GM12878 (cell line): ENCODE data around the gene RNF150. TPM values are rescaled to one million over a fixed set of nuclear protein-coding genes. Genes with fewer than 3 reads are reported as not detected.

ENCODE experiments used
- ATAC-seq: fragments of 200-7000 bp; cut with Tn5 transposase; 3 replicates; pipeline ENCODE4 v1.9.1; 2020; ENCODE audit warnings: mild to moderate bottlenecking, moderate library complexity
- BruUV-seq: library from RNA; stranded (reverse); fragments of 400-500 nt; replicated peaks from 2 replicates; lab custom pipeline; 2021; lab: Mats Ljungman, UMichigan
- CTCF ChIA-PET: fragments of 300-600 bp; sonication (Branson Sonifier 250); formaldehyde crosslinking; extraction: SDS; loops from one replicate; lab custom pipeline; 2021; ENCODE audit warnings: inconsistent platforms; lab: Yijun Ruan, JAX
- POLR2A ChIA-PET: fragments of 350-600 bp; formaldehyde crosslinking; extraction: SDS; loops from one replicate; lab custom pipeline; 2021; ENCODE audit warnings: inconsistent platforms; lab: Charles Lee
- RAD21 ChIA-PET: fragments of 300-600 bp; sonication (Branson Sonifier 250); formaldehyde crosslinking; loops from one replicate; lab custom pipeline; 2023; ENCODE audit warnings: antibody characterized with exemption; ENCODE audit not compliant: unreplicated experiment; lab: Charles Lee
- SMC1A ChIA-PET: fragments of 300-600 bp; sonication (Branson Sonifier 250); formaldehyde crosslinking; loops from one replicate; lab custom pipeline; 2023; ENCODE audit not compliant: unreplicated experiment, uncharacterized antibody; lab: Charles Lee
- DNase-seq: peaks from one replicate; pipeline ENCODE4 v3.0.0-alpha.2; 2011; ENCODE audit warnings: low read depth, low spot score
- FAIRE-seq: peaks from 3 replicates; lab custom pipeline; 2011; peaks lifted over from hg19 to GRCh38; lab: Jason Lieb, UNC
- H2AFZ ChIP-seq: 2 replicates; pipeline ENCODE4 v1.6.0; 2011; ENCODE audit warnings: low read depth, low read length, control low read depth; ENCODE audit not compliant: control insufficient read depth
- H3K27ac ChIP-seq: 2 replicates; pipeline ENCODE4 v1.5.1; 2011; ENCODE audit warnings: control low read depth; ENCODE audit not compliant: control insufficient read depth, insufficient read depth
- H3K27me3 ChIP-seq, 2 experiments: replicated peaks in 1 of 2; 2 replicates each; pipeline versions ENCODE4 v1.6.0 to v1.6.1; 2011; ENCODE audit warnings: low read length in 1 of 2; ENCODE audit not compliant: control insufficient read depth in 2 of 2, insufficient read depth in 2 of 2
- H3K36me3 ChIP-seq, 2 experiments: 2 replicates each; pipeline ENCODE4 v1.5.1; 2011; ENCODE audit warnings: low read length in 1 of 2; ENCODE audit not compliant: control insufficient read depth in 2 of 2, insufficient read depth in 2 of 2
- H3K4me1 ChIP-seq: 2 replicates; pipeline ENCODE4 v1.6.1; 2011; ENCODE audit warnings: mild to moderate bottlenecking, low read length, moderate library complexity, mixed read lengths; ENCODE audit not compliant: control insufficient read depth, insufficient read depth
- H3K4me2 ChIP-seq: 2 replicates; pipeline ENCODE4 v1.6.0; 2011; ENCODE audit warnings: control low read depth; ENCODE audit not compliant: control insufficient read depth, insufficient read depth
- H3K4me3 ChIP-seq: fragments of 200-600 bp; sonication (generic); 2 replicates; pipeline ENCODE4 v1.5.1; 2016
- H3K79me2 ChIP-seq: 2 replicates; pipeline ENCODE4 v1.6.0; 2011; ENCODE audit warnings: low read length; ENCODE audit not compliant: control insufficient read depth, insufficient read depth
- H3K9ac ChIP-seq: 2 replicates; pipeline ENCODE4 v1.8.0; 2011; ENCODE audit warnings: low read length, control low read depth, mixed read lengths; ENCODE audit not compliant: control insufficient read depth, insufficient read depth
- H3K9me3 ChIP-seq: replicated peaks from 3 replicates; pipeline ENCODE4 v1.5.1; 2011; ENCODE audit warnings: mild to moderate bottlenecking, low read length; ENCODE audit not compliant: control insufficient read depth, insufficient read depth
- H4K20me1 ChIP-seq: 2 replicates; pipeline ENCODE4 v1.6.0; 2011; ENCODE audit not compliant: control insufficient read depth, insufficient read depth
- ATF7 ChIP-seq: fragments of 450-650 bp; IDR thresholded peaks from 2 replicates; pipeline ENCODE4 v1.6.1; 2016; ENCODE audit warnings: low read depth, mild to moderate bottlenecking
- HCFC1 ChIP-seq: fragments of 150-350 bp; IDR thresholded peaks from 2 replicates; pipeline ENCODE4 v1.6.1; 2014; ENCODE audit warnings: low read length
- KLF5 ChIP-seq: fragments of 450-650 bp; IDR thresholded peaks from 2 replicates; pipeline ENCODE4 v1.6.1; 2014; ENCODE audit warnings: mild to moderate bottlenecking; ENCODE audit not compliant: partially characterized antibody
- SRF ChIP-seq, 2 experiments: IDR thresholded peaks; 2 replicates each; pipeline ENCODE4 v1.6.1; 2011; ENCODE audit warnings: low read depth in 2 of 2, low read length in 2 of 2, mild to moderate bottlenecking in 1 of 2, moderate library complexity in 1 of 2
- whole genome bisulfite sequencing: methylation state at CpG from one replicate; pipeline ENCODE4 v1.1.6; 2016; ENCODE audit warnings: low lambda C conversion rate; ENCODE audit not compliant: insufficient replicate concordance, insufficient coverage; ENCODE audit errors: missing lambda C conversion rate; 5-methylcytosine and 5-hydroxymethylcytosine counted together
- in situ Hi-C: fragments of 300-500 bp; cut with MboI; formaldehyde crosslinking; loops from 9 replicates; pipeline ENCODE4 v1.14.3; 2018; ENCODE audit warnings: mixed read lengths
- intact Hi-C: fragments of 100-400 bp; cut with micrococcal nuclease; formaldehyde crosslinking; loops from one replicate; pipeline ENCODE4 v1.14.2; 2022; ENCODE audit not compliant: unreplicated experiment
- polyA plus RNA-seq, 11 experiments: library from polyadenylated mRNA; depleted of rRNA in 4 of 11; unstranded in 6 of 11; stranded (reverse) in 5 of 11; fragments of >200 nt; fragmentation: Nextera tagmentation in 4 of 11; fragmentation: Illumina TruSeq in 1 of 11; extraction: Ambion mirVana in 4 of 11; extraction: Trizol in 1 of 11; gene quantifications; 1 replicate in 1 of 11; 2 replicates in 10 of 11; pipeline versions ENCODE4 v1.2.1 to v1.2.3, GENCODE V29; 2011 to 2016; ENCODE audit warnings: inconsistent platforms in 2 of 11, missing spikeins in 2 of 11, low read depth in 1 of 11
- total RNA-seq, 4 experiments: library from RNA; depleted of rRNA in 3 of 4; stranded (reverse); fragments of >200 nt in 3 of 4; fragmentation: Illumina TruSeq in 1 of 4; extraction: Trizol in 1 of 4; gene quantifications; 2 replicates each; pipeline versions ENCODE4 v1.2.1 to v1.2.3, GENCODE V29; 2013 to 2021
- TF ChIP-seq, protein P1 (sequence below): fragments of 450-650 bp; IDR thresholded peaks from 2 replicates; pipeline ENCODE4 v1.6.1; 2016; ENCODE audit warnings: mild to moderate bottlenecking, moderate library complexity, borderline replicate concordance
- TF ChIP-seq, protein P2 (sequence below): fragments of 450-650 bp; IDR thresholded peaks from 2 replicates; pipeline ENCODE4 v1.6.1; 2018; ENCODE audit warnings: mild to moderate bottlenecking, low read depth, moderate library complexity; ENCODE audit not compliant: partially characterized antibody

Gene RNF150
- total and polyA plus RNA-seq, 10 of the 15 experiments (the other 5 are each of a cell fraction or from before 2014, with no cell fraction given): 0.01 to 2.3 (median 0.04) TPM; not detected in 6

DNA sequence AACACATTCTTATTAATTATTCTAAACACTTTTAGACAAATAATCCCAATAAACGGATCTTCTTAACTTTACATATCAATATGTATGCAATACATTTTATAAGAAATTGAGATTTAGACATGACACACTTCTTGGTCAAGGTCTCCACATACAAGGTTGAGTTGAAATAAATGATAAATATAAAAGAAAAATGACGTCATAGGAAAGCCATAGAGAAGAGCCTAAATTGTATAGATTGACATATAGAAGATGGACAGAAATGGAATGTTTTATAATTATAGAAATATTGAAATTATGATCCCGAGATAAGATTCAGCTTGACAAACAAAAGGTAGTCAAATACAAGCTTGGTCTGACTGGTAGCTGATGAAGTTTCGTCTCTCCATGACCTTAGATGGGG is 87.4 kb downstream of the RNF150 start:
- ChIA-PET CTCF (no interaction called here), POLR2A (no interaction called here), SMC1A (no interaction called here), RAD21 (no interaction called here)
- Histone ChIP-seq H3K9me3 (no peaks in the 10 kb centered on the region), H3K4me1 (no peaks in the 10 kb centered on the region), H3K36me3 (no peaks in the 10 kb centered on the region), H3K4me2 (no peak overlapping the region), H3K9ac (no peak overlapping the region), H3K27me3 (no peaks in the 10 kb centered on the region), H3K79me2 (no peaks in the 10 kb centered on the region), H3K4me3 (no peak overlapping the region), H3K27ac (no peak overlapping the region), H2AFZ (no peak overlapping the region), H4K20me1 (no peaks in the 10 kb centered on the region)
- in situ Hi-C loops: no loop called here
- ATAC-seq: no peak
- intact Hi-C loops: no loop called here
- no peak for DNase-seq
- WGBS: 3% methylated on average over 4 of the region's 4 CpGs
- BruUV-seq: no TSS peak
- no peak for FAIRE-seq
- no peak for TF ChIP-seq KLF5
- no peak for TF ChIP-seq SRF (IDR thresholded peaks at IDR 0.05; ENCODE audit: low read depth in 2 of 2, low read length in 2 of 2)
- no peak for TF ChIP-seq HCFC1
- TF ChIP-seq, protein P1, sequence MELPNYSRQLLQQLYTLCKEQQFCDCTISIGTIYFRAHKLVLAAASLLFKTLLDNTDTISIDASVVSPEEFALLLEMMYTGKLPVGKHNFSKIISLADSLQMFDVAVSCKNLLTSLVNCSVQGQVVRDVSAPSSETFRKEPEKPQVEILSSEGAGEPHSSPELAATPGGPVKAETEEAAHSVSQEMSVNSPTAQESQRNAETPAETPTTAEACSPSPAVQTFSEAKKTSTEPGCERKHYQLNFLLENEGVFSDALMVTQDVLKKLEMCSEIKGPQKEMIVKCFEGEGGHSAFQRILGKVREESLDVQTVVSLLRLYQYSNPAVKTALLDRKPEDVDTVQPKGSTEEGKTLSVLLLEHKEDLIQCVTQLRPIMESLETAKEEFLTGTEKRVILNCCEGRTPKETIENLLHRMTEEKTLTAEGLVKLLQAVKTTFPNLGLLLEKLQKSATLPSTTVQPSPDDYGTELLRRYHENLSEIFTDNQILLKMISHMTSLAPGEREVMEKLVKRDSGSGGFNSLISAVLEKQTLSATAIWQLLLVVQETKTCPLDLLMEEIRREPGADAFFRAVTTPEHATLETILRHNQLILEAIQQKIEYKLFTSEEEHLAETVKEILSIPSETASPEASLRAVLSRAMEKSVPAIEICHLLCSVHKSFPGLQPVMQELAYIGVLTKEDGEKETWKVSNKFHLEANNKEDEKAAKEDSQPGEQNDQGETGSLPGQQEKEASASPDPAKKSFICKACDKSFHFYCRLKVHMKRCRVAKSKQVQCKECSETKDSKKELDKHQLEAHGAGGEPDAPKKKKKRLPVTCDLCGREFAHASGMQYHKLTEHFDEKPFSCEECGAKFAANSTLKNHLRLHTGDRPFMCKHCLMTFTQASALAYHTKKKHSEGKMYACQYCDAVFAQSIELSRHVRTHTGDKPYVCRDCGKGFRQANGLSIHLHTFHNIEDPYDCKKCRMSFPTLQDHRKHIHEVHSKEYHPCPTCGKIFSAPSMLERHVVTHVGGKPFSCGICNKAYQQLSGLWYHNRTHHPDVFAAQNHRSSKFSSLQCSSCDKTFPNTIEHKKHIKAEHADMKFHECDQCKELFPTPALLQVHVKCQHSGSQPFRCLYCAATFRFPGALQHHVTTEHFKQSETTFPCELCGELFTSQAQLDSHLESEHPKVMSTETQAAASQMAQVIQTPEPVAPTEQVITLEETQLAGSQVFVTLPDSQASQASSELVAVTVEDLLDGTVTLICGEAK: no peak
- TF ChIP-seq, protein P2, sequence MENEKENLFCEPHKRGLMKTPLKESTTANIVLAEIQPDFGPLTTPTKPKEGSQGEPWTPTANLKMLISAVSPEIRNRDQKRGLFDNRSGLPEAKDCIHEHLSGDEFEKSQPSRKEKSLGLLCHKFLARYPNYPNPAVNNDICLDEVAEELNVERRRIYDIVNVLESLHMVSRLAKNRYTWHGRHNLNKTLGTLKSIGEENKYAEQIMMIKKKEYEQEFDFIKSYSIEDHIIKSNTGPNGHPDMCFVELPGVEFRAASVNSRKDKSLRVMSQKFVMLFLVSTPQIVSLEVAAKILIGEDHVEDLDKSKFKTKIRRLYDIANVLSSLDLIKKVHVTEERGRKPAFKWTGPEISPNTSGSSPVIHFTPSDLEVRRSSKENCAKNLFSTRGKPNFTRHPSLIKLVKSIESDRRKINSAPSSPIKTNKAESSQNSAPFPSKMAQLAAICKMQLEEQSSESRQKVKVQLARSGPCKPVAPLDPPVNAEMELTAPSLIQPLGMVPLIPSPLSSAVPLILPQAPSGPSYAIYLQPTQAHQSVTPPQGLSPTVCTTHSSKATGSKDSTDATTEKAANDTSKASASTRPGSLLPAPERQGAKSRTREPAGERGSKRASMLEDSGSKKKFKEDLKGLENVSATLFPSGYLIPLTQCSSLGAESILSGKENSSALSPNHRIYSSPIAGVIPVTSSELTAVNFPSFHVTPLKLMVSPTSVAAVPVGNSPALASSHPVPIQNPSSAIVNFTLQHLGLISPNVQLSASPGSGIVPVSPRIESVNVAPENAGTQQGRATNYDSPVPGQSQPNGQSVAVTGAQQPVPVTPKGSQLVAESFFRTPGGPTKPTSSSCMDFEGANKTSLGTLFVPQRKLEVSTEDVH: no peak
- peak; percentile 87 for TF ChIP-seq ATF7
